ENCODE data around the gene MED10.
"Not testable (repeated sequence)": the region's sequence is repeated elsewhere in the genome, so short reads cannot be mapped to it uniquely, and the experiment has no call there.

Gene MED10

GRCh38 chr5:6373081-6373846 is 5.1 kb downstream of the MED10 start:
- DNase-seq (ENCODE audit: low read depth, low spot score): no peak

DNA sequence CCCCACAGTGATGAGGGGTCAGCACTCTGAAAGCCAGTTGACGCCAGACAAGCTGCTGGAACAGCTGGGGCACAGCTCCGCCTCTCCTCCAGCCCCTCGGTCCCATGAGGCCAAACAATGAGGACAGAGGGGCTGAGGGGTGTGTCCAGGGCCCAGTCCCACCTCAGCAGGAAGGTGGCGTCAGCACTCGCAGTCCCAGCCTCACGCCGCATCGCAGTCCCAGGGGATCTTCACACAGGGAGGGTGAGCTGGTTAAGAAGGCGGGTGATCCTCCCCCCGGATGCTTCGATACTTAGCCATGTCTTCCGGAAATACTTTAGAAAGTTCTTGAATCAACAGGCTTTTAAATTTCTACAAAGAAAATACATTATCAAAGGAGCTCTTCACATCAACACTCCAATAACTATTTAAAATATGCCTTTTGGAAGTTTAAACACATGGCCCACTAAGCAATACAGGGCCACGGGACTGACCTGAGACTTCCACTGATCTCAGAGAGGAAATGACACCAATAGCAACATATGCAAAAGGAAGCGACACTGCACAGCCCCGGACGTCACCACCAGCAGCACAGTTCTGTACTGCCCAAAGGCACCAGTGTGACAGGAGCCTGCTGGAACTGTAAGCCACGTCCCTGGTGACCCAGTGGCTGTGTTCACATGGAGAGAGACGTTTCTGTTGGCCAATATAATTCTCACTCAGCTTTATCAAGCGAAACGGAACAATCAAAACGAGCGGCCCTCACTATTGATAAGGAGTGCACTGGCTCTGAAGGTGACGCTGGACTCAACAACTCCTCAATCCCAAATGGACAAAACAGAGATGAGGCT is 5.9 kb downstream of the MED10 start:
- DNase-seq (ENCODE audit: low read depth, low spot score): no peak

DNA sequence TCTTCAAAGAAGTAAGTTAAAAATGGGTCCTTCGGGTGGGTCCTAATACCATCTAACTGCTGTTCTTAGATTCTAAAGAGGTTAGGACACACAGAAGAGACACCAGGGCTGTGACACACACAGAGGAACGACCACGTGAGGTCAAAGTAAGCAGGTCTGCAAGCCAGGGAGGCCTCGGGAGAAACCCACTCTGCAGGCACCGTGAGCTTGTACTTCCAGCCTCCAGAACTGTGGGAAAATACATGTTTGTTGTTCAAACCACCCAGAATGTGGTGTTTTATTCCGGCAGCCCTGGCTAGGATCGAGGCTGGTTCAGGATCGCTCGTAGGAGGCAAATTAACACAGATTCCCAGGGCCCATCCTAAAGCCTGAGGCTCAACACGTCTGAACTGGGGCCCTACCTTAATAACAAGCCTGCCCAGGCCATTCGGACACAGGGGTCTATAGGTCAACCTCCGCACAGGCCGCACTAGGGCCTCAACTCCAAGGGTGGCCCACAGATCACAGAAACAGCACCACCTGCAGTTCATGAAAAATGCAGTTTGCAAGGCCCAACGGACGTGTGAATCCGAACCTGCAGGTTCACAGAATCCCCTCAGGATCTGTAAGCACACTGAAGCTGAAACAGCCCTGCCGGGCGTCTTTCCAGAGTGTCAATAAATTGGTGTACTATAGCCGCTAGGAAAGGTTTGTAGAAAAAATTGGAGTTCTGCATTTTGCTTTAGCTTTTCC is 7.1 kb downstream of the MED10 start:
- no peak for DNase-seq (ENCODE audit: low read depth, low spot score)

DNA sequence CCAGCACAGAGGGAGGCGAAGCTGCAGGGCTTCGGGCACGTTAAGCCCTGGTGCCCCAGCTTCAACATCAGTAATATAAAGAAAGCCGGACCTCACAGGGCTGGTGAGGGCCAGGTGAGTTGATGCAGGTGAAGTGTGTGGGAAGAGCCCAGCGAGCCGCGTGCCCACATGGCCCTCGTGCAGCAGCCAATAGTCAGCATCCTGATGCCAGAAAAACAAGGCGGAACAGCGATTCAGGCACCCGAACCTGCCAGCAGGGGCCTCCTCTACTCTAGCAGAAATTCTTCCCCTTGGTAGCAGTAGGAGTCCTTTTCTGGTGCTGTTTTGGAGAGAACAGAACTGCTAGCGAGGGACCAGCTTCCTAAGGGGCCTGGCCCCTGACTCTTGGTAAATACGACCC is 7.8 kb downstream of the MED10 start:
- no peak for DNase-seq (ENCODE audit: low read depth, low spot score)

DNA sequence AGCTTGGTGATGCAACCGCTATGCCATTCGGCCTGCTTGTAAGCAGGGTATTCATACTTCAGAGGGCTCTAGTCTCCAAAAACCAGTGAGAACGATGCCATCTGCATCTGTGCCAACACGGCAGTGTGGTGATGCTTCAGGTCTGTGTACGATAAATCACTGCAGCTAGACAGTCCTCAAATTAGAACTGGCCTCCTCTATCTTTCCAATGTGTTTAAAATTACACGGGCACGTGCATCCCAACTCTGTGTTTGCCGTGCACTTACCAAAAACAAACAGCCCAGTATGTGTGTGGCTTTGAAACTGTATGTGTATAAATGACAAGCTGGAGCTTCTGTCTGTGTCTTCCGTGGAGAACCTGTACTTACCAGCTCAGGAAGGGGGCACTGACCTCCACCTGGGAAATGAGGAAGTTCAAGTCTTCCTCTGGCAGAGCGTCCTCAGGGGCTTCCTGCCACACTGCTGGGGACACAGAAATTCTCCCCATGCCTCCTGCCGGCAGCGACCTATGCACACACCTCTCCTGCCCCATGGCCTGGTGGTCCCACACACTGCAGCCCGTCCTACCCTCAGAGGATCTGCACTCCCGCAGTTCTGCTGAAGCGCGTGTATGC is 12.3 kb downstream of the MED10 start:
- DNase-seq (ENCODE audit: low read depth, low spot score): no peak

- DNase-seq (ENCODE audit: low read depth, low spot score): no peak
Measured at GRCh38 chr5:6365142-6365976, 13.0 kb downstream of the MED10 start.

DNA sequence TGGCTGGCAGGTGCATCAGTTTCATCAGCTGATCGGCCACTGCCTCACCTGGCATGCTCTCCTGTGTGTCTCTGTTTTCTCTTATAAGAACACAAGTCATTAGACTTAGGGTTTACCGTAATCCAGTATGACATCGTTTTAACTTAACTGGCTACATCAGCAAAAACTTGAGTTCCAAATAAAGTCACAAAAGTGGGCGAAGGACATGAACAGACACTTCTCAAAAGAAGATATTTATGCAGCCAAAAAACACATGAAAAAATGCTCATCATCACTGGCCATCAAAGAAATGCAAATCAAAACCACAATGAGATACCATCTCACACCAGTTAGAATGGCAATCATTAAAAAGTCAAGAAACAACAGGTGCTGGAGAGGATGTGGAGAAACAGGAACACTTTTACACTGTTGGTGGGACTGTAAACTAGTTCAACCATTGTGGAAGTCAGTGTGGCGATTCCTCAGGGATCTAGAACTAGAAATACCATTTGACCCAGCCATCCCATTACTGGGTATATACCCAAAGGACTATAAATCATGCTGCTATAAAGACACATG is 14.8 kb downstream of the MED10 start:
- not testable (repeated sequence) for DNase-seq (ENCODE audit: low read depth, low spot score)

GRCh38 chr5:6362846-6363245 is 15.5 kb downstream of the MED10 start:
- no peak for DNase-seq (ENCODE audit: low read depth, low spot score)

DNA sequence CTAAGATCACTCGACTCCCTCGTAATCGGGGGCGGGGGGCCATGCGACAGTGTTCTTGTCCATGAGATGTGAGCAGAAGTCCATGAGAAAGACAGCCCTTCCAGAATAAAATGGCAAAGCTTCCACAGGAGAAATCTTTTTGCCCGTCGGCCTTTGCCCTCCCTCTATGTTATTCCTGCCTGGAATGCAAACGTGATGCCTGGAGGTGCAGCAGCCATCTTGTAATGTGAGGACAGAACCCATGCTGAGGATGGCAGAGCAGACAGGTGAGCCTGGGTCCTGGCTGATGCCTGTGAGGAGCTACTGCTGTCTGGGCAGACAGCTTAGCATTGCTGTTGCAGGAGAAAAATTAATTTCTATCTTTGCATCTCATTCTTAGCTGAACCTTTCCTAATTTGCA is 17.2 kb downstream of the MED10 start:
- DNase-seq (ENCODE audit: low read depth, low spot score): no peak

- DNase-seq (ENCODE audit: low read depth, low spot score): no peak
Measured at GRCh38 chr5:6360323-6361072, 17.8 kb downstream of the MED10 start.

DNA sequence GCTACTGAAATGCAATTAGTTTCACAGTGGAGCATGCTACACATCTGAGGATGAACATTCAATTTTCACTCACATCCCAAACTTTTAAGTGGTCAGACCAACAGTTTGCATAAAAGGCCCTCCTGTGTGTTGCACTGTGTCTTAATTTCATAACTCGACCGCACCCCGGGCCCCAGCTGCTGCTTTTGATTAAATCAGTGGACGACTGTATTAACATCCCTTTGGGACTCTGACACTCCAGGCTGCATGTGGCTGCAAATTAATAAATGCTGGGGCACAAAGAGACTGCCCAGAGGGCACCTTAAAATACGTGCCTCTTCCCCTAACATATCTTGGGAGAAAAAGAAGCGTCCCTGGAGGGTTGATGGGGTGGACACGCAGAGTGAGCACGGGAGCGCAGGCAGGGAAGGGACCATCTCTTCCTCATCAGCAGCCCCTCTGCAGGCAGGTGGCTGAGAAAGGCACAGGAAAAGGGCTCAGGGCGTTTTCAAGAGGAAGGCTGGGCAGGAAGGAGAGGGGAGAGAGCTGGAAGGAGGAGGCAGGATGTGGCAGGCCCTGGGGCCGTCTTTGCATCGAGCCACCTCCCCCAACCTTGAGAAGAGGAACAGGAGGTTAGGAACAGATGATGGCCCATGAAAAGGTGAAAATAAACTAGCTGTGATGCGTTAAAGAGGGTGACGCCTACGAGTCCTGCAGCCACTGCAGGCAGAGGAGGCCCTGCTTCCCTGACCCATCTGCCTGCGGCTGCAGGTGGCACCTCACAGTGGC is 18.6 kb downstream of the MED10 start:
- DNase-seq (ENCODE audit: low read depth, low spot score): no peak

GRCh38 chr5:6358434-6358820 is 19.9 kb downstream of the MED10 start:
- DNase-seq (ENCODE audit: low read depth, low spot score): no peak

DNA sequence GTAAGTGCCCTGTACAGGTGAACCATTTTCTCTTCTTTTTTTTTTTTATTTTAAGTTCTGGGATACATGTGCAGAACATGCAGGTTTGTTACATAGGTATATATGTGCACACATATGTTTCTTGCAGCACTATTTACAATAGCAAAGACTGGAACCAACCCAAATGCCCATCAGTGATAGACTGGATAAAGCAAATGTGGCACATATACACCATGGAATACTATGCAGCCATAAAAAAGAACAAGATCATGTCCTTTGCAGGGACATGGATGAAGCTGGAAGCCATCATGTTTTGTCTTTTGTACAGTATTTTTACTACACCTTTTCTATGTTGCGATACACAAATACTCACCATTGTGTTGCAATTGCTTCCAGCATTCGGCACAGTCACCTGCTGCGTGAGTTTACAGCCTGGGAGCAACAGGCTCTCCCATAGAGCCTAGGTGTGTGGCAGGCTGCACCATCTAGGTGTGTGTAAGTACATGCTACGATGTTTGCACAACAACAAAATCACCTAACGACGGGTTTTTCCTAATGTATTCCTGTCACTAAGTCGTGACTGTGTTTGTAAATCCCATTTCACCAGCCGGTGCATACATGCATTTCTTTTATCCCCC is 20.4 kb downstream of the MED10 start:
- DNase-seq (ENCODE audit: low read depth, low spot score): not testable (repeated sequence)

DNA sequence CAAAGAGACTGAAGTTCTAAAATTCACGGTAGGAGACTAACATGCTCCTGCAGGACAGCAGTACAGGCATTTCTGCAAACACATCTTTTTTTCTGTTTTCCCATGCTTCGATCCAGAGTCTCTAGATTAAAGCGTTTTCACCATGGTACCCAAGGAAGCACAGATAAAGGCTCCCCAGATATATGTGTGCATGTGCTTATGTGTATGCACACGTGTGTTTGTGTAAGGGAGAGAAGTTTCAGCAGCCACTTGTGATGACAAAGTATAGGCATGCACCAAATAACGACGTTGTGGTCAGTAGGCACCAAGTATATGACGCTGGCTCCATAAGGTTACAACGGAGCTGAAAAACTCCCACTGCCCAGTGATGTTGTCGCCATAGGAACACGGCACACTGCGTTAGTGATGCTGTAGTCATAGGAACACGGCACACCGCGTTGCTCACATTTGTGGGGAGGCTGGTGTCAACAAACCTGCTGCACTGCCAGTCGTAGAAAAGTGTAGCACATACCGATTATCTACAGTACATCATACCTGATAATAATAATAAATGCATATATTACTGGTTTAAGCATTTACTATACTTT is 21.7 kb downstream of the MED10 start:
- DNase-seq (ENCODE audit: low read depth, low spot score): no peak

DNA sequence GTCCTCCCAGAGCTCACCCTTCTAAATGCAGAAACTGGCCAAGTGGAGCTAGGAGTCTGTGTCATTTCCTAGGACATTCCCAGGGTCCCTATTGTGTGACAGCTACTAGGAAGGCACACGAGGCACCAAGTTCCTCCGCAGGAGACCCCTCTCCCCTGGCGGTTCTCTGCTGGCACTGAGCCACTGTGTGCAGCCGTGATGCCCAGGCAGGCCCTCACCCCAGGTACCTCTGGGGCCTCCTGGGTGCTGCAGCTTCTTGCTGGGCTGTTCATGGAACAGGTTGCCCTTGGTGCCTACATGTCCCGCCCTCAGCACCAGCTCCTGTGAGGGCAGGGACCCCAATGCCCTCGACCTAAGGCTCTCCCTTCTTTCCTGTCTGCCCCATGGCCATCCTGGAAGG is 23.1 kb downstream of the MED10 start:
- DNase-seq (ENCODE audit: low read depth, low spot score): no peak

- no peak for DNase-seq (ENCODE audit: low read depth, low spot score)
Measured at GRCh38 chr5:6354848-6355247, 23.5 kb downstream of the MED10 start.

DNA sequence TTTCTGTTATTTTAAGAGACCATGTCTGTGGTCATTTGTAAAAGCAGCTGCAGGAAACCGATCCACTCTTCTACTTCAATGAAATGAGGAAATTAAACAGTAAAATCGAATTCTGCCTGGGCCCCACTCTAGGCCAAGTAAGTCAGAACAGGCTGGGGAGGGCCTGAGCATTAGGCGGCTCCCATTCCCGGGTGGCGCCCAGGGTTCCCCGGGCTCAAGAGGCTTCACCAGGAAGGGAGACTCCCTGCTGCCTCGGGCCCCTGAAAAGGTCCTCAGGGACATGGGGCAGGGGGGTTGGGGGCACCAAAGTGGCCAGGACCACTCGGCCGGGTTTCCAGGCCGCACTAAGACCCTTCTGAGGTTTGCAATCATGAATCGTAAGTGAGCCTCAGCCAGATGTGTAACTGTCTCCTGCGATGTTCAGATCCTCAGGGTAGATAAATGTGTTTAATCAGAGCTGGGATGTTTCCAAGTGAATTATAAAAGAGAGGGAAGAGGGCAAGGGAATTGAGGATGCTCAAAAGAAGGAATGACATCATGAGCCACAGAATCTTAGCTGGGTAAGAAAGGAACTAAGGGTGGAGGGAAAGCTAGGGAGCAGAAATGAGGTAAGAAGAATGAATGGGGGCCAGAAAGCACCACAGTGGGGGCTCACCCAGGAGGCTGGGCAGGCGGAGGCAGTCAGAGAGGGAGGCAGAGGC is 24.6 kb downstream of the MED10 start:
- DNase-seq (ENCODE audit: low read depth, low spot score): no peak
